ENCODE measurements around the gene FBN1.

FBN1 gene

GRCh38 chr15:48427960-48428547, 217.5 kb downstream of the FBN1 start:
- Histone ChIP-seq H3K9me3 (ENCODE audit: control insufficient read depth, insufficient read depth, low read depth, low read length) (no peaks in the 10 kb centered on the region), H3K27me3 (ENCODE audit: control insufficient read depth, insufficient read depth, low read length) (no peaks in the 10 kb centered on the region), H3K27ac (ENCODE audit: low read depth, low read length) (no peak overlapping the region), H3K9ac (ENCODE audit: low read length) (no peak overlapping the region), H3K4me1 (ENCODE audit: control insufficient read depth, insufficient read depth, low read length) (peaks cover 6% of the 10 kb centered on the region; the same call in 1 of the 2 replicates), H3K4me3 (ENCODE audit: low read depth, low read length) (no peak overlapping the region), H3K36me3 (ENCODE audit: control insufficient read depth, insufficient read depth, low read length) (no peaks in the 10 kb centered on the region)

GRCh38 chr15:48427479-48427878, 218.0 kb downstream of the FBN1 start:
- H3K36me3 ChIP-seq (ENCODE audit: control insufficient read depth, insufficient read depth, low read length) = no peaks in the 10 kb centered on the region
- H3K27me3 ChIP-seq (ENCODE audit: control insufficient read depth, insufficient read depth, low read length) = no peaks in the 10 kb centered on the region
- H3K9ac ChIP-seq (ENCODE audit: low read length) = no peak overlapping the region
- H3K27ac ChIP-seq (ENCODE audit: low read depth, low read length) = no peak overlapping the region
- peaks cover 6% of the 10 kb centered on the region; the same call in 1 of the 2 replicates for H3K4me1 ChIP-seq (ENCODE audit: control insufficient read depth, insufficient read depth, low read length)
- H3K4me3 ChIP-seq (ENCODE audit: low read depth, low read length) = no peak overlapping the region
- H3K9me3 ChIP-seq (ENCODE audit: control insufficient read depth, insufficient read depth, low read depth, low read length) = no peaks in the 10 kb centered on the region

GRCh38 chr15:48426941-48427340, 218.6 kb downstream of the FBN1 start:
- H3K9ac ChIP-seq (ENCODE audit: low read length) = no peak overlapping the region
- H3K4me1 ChIP-seq (ENCODE audit: control insufficient read depth, insufficient read depth, low read length) = peaks cover 9% of the 10 kb centered on the region; the same call in 1 of the 2 replicates
- no peaks in the 10 kb centered on the region for H3K9me3 ChIP-seq (ENCODE audit: control insufficient read depth, insufficient read depth, low read depth, low read length)
- H3K36me3 ChIP-seq (ENCODE audit: control insufficient read depth, insufficient read depth, low read length) = no peaks in the 10 kb centered on the region
- no peak overlapping the region for H3K27ac ChIP-seq (ENCODE audit: low read depth, low read length)
- no peaks in the 10 kb centered on the region for H3K27me3 ChIP-seq (ENCODE audit: control insufficient read depth, insufficient read depth, low read length)
- no peak overlapping the region for H3K4me3 ChIP-seq (ENCODE audit: low read depth, low read length)

- no peak overlapping the region for H3K27ac ChIP-seq (ENCODE audit: low read depth, low read length)
- peaks cover 15% of the 10 kb centered on the region for H3K4me1 ChIP-seq (ENCODE audit: control insufficient read depth, insufficient read depth, low read length)
- H3K36me3 ChIP-seq (ENCODE audit: control insufficient read depth, insufficient read depth, low read length) = no peaks in the 10 kb centered on the region
- H3K9ac ChIP-seq (ENCODE audit: low read length) = no peak overlapping the region
- no peaks in the 10 kb centered on the region for H3K27me3 ChIP-seq (ENCODE audit: control insufficient read depth, insufficient read depth, low read length)
- no peak overlapping the region for H3K4me3 ChIP-seq (ENCODE audit: low read depth, low read length)
- no peaks in the 10 kb centered on the region for H3K9me3 ChIP-seq (ENCODE audit: control insufficient read depth, insufficient read depth, low read depth, low read length)
Observed at GRCh38 chr15:48426044-48426443, 219.5 kb downstream of the FBN1 start.

- Histone ChIP-seq H3K36me3 (ENCODE audit: control insufficient read depth, insufficient read depth, low read length) (no peaks in the 10 kb centered on the region), H3K9ac (ENCODE audit: low read length) (no peak overlapping the region), H3K4me3 (ENCODE audit: low read depth, low read length) (no peak overlapping the region)
Observed at GRCh38 chr15:48425051-48425450, 220.5 kb downstream of the FBN1 start.

GRCh38 chr15:48423896-48424475, 221.5 kb downstream of the FBN1 start:
- Histone ChIP-seq H3K9ac (ENCODE audit: low read length) (no peak overlapping the region), H3K27me3 (ENCODE audit: control insufficient read depth, insufficient read depth, low read length) (no peaks in the 10 kb centered on the region), H3K9me3 (ENCODE audit: control insufficient read depth, insufficient read depth, low read depth, low read length) (no peaks in the 10 kb centered on the region), H3K36me3 (ENCODE audit: control insufficient read depth, insufficient read depth, low read length) (no peaks in the 10 kb centered on the region), H3K27ac (ENCODE audit: low read depth, low read length) (no peak overlapping the region), H3K4me3 (ENCODE audit: low read depth, low read length) (no peak overlapping the region), H3K4me1 (ENCODE audit: control insufficient read depth, insufficient read depth, low read length) (peaks cover 15% of the 10 kb centered on the region)

More at GRCh38 chr15:48425051-48425450, 220.5 kb downstream of the FBN1 start:
- Histone ChIP-seq H3K9me3 (ENCODE audit: control insufficient read depth, insufficient read depth, low read depth, low read length) (no peaks in the 10 kb centered on the region), H3K27me3 (ENCODE audit: control insufficient read depth, insufficient read depth, low read length) (no peaks in the 10 kb centered on the region), H3K4me1 (ENCODE audit: control insufficient read depth, insufficient read depth, low read length) (peaks cover 15% of the 10 kb centered on the region), H3K27ac (ENCODE audit: low read depth, low read length) (no peak overlapping the region)

- Histone ChIP-seq H3K4me3 (ENCODE audit: low read depth, low read length) (no peak overlapping the region), H3K27me3 (ENCODE audit: control insufficient read depth, insufficient read depth, low read length) (no peaks in the 10 kb centered on the region)
Observed at GRCh38 chr15:48423342-48423741, 222.2 kb downstream of the FBN1 start.

GRCh38 chr15:48422401-48422800, 223.1 kb downstream of the FBN1 start:
- no peaks in the 10 kb centered on the region for H3K9me3 ChIP-seq (ENCODE audit: control insufficient read depth, insufficient read depth, low read depth, low read length)
- H3K4me1 ChIP-seq (ENCODE audit: control insufficient read depth, insufficient read depth, low read length) = peaks cover 9% of the 10 kb centered on the region
- H3K27me3 ChIP-seq (ENCODE audit: control insufficient read depth, insufficient read depth, low read length) = no peaks in the 10 kb centered on the region
- H3K9ac ChIP-seq (ENCODE audit: low read length) = no peak overlapping the region
- H3K36me3 ChIP-seq (ENCODE audit: control insufficient read depth, insufficient read depth, low read length) = no peaks in the 10 kb centered on the region
- no peak overlapping the region for H3K4me3 ChIP-seq (ENCODE audit: low read depth, low read length)
- H3K27ac ChIP-seq (ENCODE audit: low read depth, low read length) = no peak overlapping the region

More at GRCh38 chr15:48423342-48423741, 222.2 kb downstream of the FBN1 start:
- no peaks in the 10 kb centered on the region for H3K36me3 ChIP-seq (ENCODE audit: control insufficient read depth, insufficient read depth, low read length)
- H3K9me3 ChIP-seq (ENCODE audit: control insufficient read depth, insufficient read depth, low read depth, low read length) = no peaks in the 10 kb centered on the region
- H3K27ac ChIP-seq (ENCODE audit: low read depth, low read length) = no peak overlapping the region
- H3K9ac ChIP-seq (ENCODE audit: low read length) = no peak overlapping the region
- H3K4me1 ChIP-seq (ENCODE audit: control insufficient read depth, insufficient read depth, low read length) = peaks cover 15% of the 10 kb centered on the region

- no peaks in the 10 kb centered on the region for H3K9me3 ChIP-seq (ENCODE audit: control insufficient read depth, insufficient read depth, low read depth, low read length)
- no peak overlapping the region for H3K9ac ChIP-seq (ENCODE audit: low read length)
- no peaks in the 10 kb centered on the region for H3K27me3 ChIP-seq (ENCODE audit: control insufficient read depth, insufficient read depth, low read length)
- no peaks in the 10 kb centered on the region for H3K36me3 ChIP-seq (ENCODE audit: control insufficient read depth, insufficient read depth, low read length)
- no peak overlapping the region for H3K27ac ChIP-seq (ENCODE audit: low read depth, low read length)
- no peak overlapping the region for H3K4me3 ChIP-seq (ENCODE audit: low read depth, low read length)
- H3K4me1 ChIP-seq (ENCODE audit: control insufficient read depth, insufficient read depth, low read length) = peaks cover 9% of the 10 kb centered on the region; the same call in 1 of the 2 replicates
Observed at GRCh38 chr15:48421362-48421761, 224.1 kb downstream of the FBN1 start.

- peaks cover 9% of the 10 kb centered on the region; the same call in 1 of the 2 replicates for H3K4me1 ChIP-seq (ENCODE audit: control insufficient read depth, insufficient read depth, low read length)
- no peaks in the 10 kb centered on the region for H3K9me3 ChIP-seq (ENCODE audit: control insufficient read depth, insufficient read depth, low read depth, low read length)
Observed at GRCh38 chr15:48419896-48420295, 225.6 kb downstream of the FBN1 start.

GRCh38 chr15:48418343-48418742, 227.2 kb downstream of the FBN1 start:
- H3K9ac ChIP-seq (ENCODE audit: low read length) = no peak overlapping the region
- no peaks in the 10 kb centered on the region for H3K27me3 ChIP-seq (ENCODE audit: control insufficient read depth, insufficient read depth, low read length)
- H3K4me1 ChIP-seq (ENCODE audit: control insufficient read depth, insufficient read depth, low read length) = peaks cover 9% of the 10 kb centered on the region; the same call in 1 of the 2 replicates
- no peak overlapping the region for H3K4me3 ChIP-seq (ENCODE audit: low read depth, low read length)
- no peaks in the 10 kb centered on the region for H3K9me3 ChIP-seq (ENCODE audit: control insufficient read depth, insufficient read depth, low read depth, low read length)
- no peaks in the 10 kb centered on the region for H3K36me3 ChIP-seq (ENCODE audit: control insufficient read depth, insufficient read depth, low read length)
- no peak overlapping the region for H3K27ac ChIP-seq (ENCODE audit: low read depth, low read length)

More at GRCh38 chr15:48419896-48420295, 225.6 kb downstream of the FBN1 start:
- Histone ChIP-seq H3K27ac (ENCODE audit: low read depth, low read length) (no peak overlapping the region), H3K9ac (ENCODE audit: low read length) (no peak overlapping the region), H3K4me3 (ENCODE audit: low read depth, low read length) (no peak overlapping the region), H3K36me3 (ENCODE audit: control insufficient read depth, insufficient read depth, low read length) (no peaks in the 10 kb centered on the region), H3K27me3 (ENCODE audit: control insufficient read depth, insufficient read depth, low read length) (no peaks in the 10 kb centered on the region)
